WTC11 (cell line): ENCODE measurements around the gene SAFB. TPM values are rescaled to one million over a fixed set of nuclear protein-coding genes. Genes with fewer than 3 reads are reported as not detected.
"Not testable (repeated sequence)": the region's sequence is repeated elsewhere in the genome, so short reads cannot be mapped to it uniquely, and the experiment has no call there.

Experiments
- ATAC-seq: fragments of 200-7000 bp; cut with Tn5 transposase; 2 replicates; pipeline ENCODE4 v1.10.0; 2021; ENCODE audit warnings: mild to moderate bottlenecking, moderate library complexity
- CTCF ChIA-PET: fragments of 300-600 bp; sonication (Branson Sonifier 250); formaldehyde crosslinking; loops from one replicate; lab custom pipeline; 2021; ENCODE audit warnings: antibody characterized with exemption; lab: Charles Lee
- POLR2A ChIA-PET: fragments of 350-600 bp; sonication (Branson Sonifier 250); formaldehyde crosslinking; loops from one replicate; lab custom pipeline; 2021; ENCODE audit warnings: antibody characterized with exemption; lab: Charles Lee
- DNase-seq: peaks from one replicate; pipeline ENCODE4 v3.0.0; 2021; ENCODE audit warnings: low spot score
- H3K27ac Mint-ChIP-seq: 2 replicates; pipeline ENCODE4 v1.8.0; 2021; ENCODE audit warnings: mixed read lengths
- H3K27me3 Mint-ChIP-seq: 2 replicates; pipeline ENCODE4 v1.8.0; 2021; ENCODE audit warnings: low read depth, mild to moderate bottlenecking, moderate library complexity, mixed read lengths
- H3K36me3 Mint-ChIP-seq: 2 replicates; pipeline ENCODE4 v1.8.0; 2021; ENCODE audit warnings: mixed read lengths
- H3K4me1 Mint-ChIP-seq: 2 replicates; pipeline ENCODE4 v1.8.0; 2022; ENCODE audit warnings: mixed read lengths
- H3K4me3 Mint-ChIP-seq: 2 replicates; pipeline ENCODE4 v1.8.0; 2021; ENCODE audit warnings: mild to moderate bottlenecking, moderate library complexity, mixed read lengths
- H3K9me3 Mint-ChIP-seq: 2 replicates; pipeline ENCODE4 v1.8.0; 2021; ENCODE audit warnings: mixed read lengths
- ARID4B ChIP-seq: sonication (generic); formaldehyde crosslinking; IDR thresholded peaks from 2 replicates; pipeline ENCODE4 v1.8.0; 2023; ENCODE audit warnings: missing genetic modification reagents, mild to moderate bottlenecking, borderline replicate concordance
- ATF2 ChIP-seq: sonication (generic); formaldehyde crosslinking; IDR thresholded peaks from 2 replicates; pipeline ENCODE4 v1.8.1; 2022; ENCODE audit warnings: low read depth, missing genetic modification reagents, borderline replicate concordance
- ATF3 ChIP-seq: sonication (generic); formaldehyde crosslinking; conservative IDR thresholded peaks from 2 replicates; pipeline ENCODE4 v1.8.1; 2022; ENCODE audit warnings: mild to moderate bottlenecking, missing genetic modification reagents
- FOXP4 ChIP-seq: sonication (generic); formaldehyde crosslinking; IDR thresholded peaks from 2 replicates; pipeline ENCODE4 v1.8.0; 2022; ENCODE audit warnings: mild to moderate bottlenecking, missing genetic modification reagents
- SMAD4 ChIP-seq: sonication (generic); formaldehyde crosslinking; IDR thresholded peaks from 2 replicates; pipeline ENCODE4 v1.8.0; 2022; ENCODE audit warnings: mild to moderate bottlenecking, missing genetic modification reagents
- STAT6 ChIP-seq: sonication (generic); formaldehyde crosslinking; conservative IDR thresholded peaks from 2 replicates; pipeline ENCODE4 v1.8.1; 2023; ENCODE audit warnings: mild to moderate bottlenecking, low read depth, missing genetic modification reagents, moderate library complexity
- TP53 ChIP-seq: sonication (generic); formaldehyde crosslinking; IDR thresholded peaks from 2 replicates; pipeline ENCODE4 v1.8.1; 2023; ENCODE audit warnings: mild to moderate bottlenecking, missing genetic modification reagents
- total RNA-seq: library from RNA; stranded (reverse); gene quantifications from 3 replicates; pipeline ENCODE4 v1.2.3, GENCODE V29; 2021

The SAFB gene
- total RNA-seq, 1 experiment from 2014 or later: 141 TPM

GRCh38 chr19:5700455-5701092 is 77.7 kb downstream of the SAFB start:
- no peak for DNase-seq
- CTCF ChIA-PET: no interaction called here
- no peak for TF ChIP-seq ARID4B (CRISPR knock-in tag)
- TF ChIP-seq FOXP4 (CRISPR knock-in tag): no peak
- TF ChIP-seq TP53 (CRISPR knock-in tag): no peak
- no peak for TF ChIP-seq ATF3 (CRISPR knock-in tag)
- TF ChIP-seq, all 79 proteins: peak for 0
- POLR2A ChIA-PET: no interaction called here
- Mint-ChIP-seq H3K4me3 (no peak overlapping the region), H3K4me1 (no peaks in the 10 kb centered on the region), H3K36me3 (peaks cover 61% of the 10 kb centered on the region), H3K9me3 (peaks cover 5% of the 10 kb centered on the region; the same call in 1 of the 2 replicates), H3K27me3 (no peaks in the 10 kb centered on the region), H3K27ac (no peak overlapping the region)
- no peak for ATAC-seq

- DNase-seq, H3K9me3 Mint-ChIP-seq, H3K4me1 Mint-ChIP-seq, H3K27ac Mint-ChIP-seq, H3K4me3 Mint-ChIP-seq, POLR2A ChIA-PET, H3K27me3 Mint-ChIP-seq, ATAC-seq, CTCF ChIA-PET: not testable (repeated sequence)
- H3K36me3 Mint-ChIP-seq: peaks cover 70% of the 10 kb centered on the region
These were observed 79.1 kb downstream of the SAFB start for GRCh38 chr19:5702053-5702410.

DNA sequence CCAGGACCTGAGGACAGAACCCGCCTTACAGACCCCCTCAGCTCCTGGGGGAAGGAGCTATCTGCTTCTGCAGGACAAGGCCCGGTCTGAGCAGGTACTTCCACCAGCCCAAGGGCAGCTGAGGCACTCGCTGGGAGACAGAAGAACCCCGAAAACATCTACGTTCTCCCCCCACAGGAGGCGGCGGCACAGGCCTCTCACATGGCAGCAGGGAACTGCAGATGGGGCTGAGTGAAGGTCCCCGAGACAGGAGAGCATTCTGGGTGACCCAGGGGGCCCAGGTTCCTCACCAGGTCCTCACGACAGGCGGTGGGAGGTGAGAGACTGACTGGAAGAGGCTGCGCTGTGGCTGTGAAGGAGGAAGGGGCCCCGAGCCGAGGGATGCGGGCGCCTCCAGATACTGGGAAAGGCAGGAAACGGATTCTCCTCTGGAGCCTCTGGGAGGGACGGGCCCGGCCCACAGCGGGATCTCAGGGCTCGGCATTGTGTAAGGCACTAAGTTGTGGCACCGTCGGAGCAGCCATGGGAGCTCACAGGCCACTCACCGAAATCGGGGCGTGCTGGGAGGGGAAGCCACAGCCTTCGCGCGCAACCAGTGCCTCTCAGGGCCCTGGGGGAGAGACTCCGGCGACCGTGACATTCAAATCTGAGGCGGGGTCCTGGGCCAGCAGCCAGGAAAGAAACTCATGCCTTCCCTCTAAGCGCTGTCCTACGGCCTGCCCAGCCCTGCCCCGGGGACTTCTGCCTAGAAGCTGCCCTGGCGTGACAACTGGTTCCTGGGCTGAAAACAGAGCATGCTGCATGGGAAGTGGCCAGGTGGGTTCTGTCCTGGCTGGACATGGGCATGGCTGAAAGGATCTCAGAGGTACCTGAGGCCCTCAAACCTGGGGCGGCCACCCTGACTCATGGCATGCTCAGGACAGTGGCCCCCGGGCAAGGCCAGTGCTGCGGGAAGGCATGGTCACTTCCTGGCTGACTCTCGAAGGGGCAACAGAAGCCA is 81.2 kb downstream of the SAFB start:
- no peak for ATAC-seq
- TF ChIP-seq SMAD4 (CRISPR knock-in tag): no peak
- TF ChIP-seq ATF2: no peak
- TF ChIP-seq STAT6 (CRISPR knock-in tag): no peak
- Mint-ChIP-seq H3K27me3 (no peaks in the 10 kb centered on the region), H3K27ac (no peak overlapping the region), H3K36me3 (peaks cover 66% of the 10 kb centered on the region), H3K9me3 (peaks cover 5% of the 10 kb centered on the region; the same call in 1 of the 2 replicates), H3K4me1 (no peaks in the 10 kb centered on the region), H3K4me3 (no peak overlapping the region)
- no peak for DNase-seq
- CTCF ChIA-PET: interaction anchor here (0.5 kb wide), 1 partner anchor 47 kb away, joined by 4 read pairs; no protein-coding TSS in a partner anchor
- POLR2A ChIA-PET: no interaction called here
